Measurements from ENCODE around the gene UXT. TPM values are rescaled to one million over a fixed set of nuclear protein-coding genes. Genes with fewer than 3 reads are reported as not detected.
"Not testable (repeated sequence)": the region's sequence is repeated elsewhere in the genome, so short reads cannot be mapped to it uniquely, and the experiment has no call there.

Gene UXT
- total RNA-seq, 5 donors from 2014 or later (not counting 1 experiment from before 2014, with no cell fraction given): 155 to 186 (median 178) TPM

GRCh38 chrX:47607091-47607490, 51.9 kb downstream of the UXT start:
- H3K4me1 Mint-ChIP-seq: peaks cover 2 to 8% (median 3%) of the 10 kb centered on the region in 3 donors
- H3K9me3 Mint-ChIP-seq: no peaks in the 10 kb centered on the region
- ChIA-PET POLR2A (no interaction called here), CTCF (no interaction called here)
- peaks cover 0 to 2% of the 10 kb centered on the region in 2 experiments for H3K4me1 ChIP-seq (ENCODE audit: control insufficient read depth in 1 of 2, extremely low read depth in 1 of 2, insufficient read depth in 2 of 2, low read length in 2 of 2)
- H3K36me3 Mint-ChIP-seq: no peaks in the 10 kb centered on the region
- H3K4me3 Mint-ChIP-seq: no peak overlapping the region
- no peak overlapping the region for H3K4me3 ChIP-seq (ENCODE audit: control insufficient read depth in 1 of 2, extremely low read depth in 1 of 2, low read length in 1 of 2)
- H3K9me3 ChIP-seq: no peaks in the 10 kb centered on the region
- ATAC-seq (replicated peaks in 1 of 4) (no peak), DNase-seq (no peak)
- no peaks in the 10 kb centered on the region for H3K27me3 ChIP-seq (replicated peaks in 1 of 2; ENCODE audit: control insufficient read depth in 2 of 2, extremely low read depth in 1 of 2, insufficient read depth in 2 of 2, low read length in 1 of 2)
- H3K27ac ChIP-seq (ENCODE audit: low read length): no peak overlapping the region
- H3K27me3 Mint-ChIP-seq: peaks cover 0 to 12% of the 10 kb centered on the region in 2 donors
- no peaks in the 10 kb centered on the region for H3K36me3 ChIP-seq (ENCODE audit: control insufficient read depth in 2 of 2, extremely low read depth in 1 of 2, insufficient read depth in 1 of 2, low read length in 1 of 2)
- H3K27ac Mint-ChIP-seq: no peak overlapping the region

DNA sequence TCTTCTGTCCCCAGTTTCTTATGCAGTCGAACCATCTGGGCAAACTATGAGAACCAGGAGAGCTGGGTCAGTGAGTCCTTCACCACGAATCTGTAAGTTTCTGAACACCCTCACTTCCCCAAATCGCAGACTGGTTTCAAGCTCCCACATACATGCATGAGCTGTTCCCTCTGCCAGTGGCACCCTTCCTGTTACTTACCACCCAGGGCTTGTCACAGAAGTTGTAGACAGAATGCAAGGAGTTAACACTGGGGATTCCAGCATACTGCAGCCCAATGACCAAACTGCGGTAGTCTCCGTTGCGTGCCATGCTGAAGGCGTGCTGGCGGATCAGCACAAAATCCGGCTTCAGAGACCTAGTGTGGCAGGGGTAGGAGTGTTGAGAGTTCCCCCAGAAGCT, 54.0 kb downstream of the UXT start:
- POLR2A ChIA-PET: no interaction called here
- no peak overlapping the region for H3K4me3 Mint-ChIP-seq
- no peaks in the 10 kb centered on the region for H3K36me3 Mint-ChIP-seq
- H3K9me3 ChIP-seq: peaks cover 2% of the 10 kb centered on the region
- no peak overlapping the region for H3K4me3 ChIP-seq (ENCODE audit: control insufficient read depth in 1 of 2, extremely low read depth in 1 of 2, low read length in 1 of 2)
- H3K27ac Mint-ChIP-seq: no peak overlapping the region
- no peaks in the 10 kb centered on the region for H3K36me3 ChIP-seq (ENCODE audit: control insufficient read depth in 2 of 2, extremely low read depth in 1 of 2, insufficient read depth in 1 of 2, low read length in 1 of 2)
- no peak overlapping the region for H3K27ac ChIP-seq (ENCODE audit: low read length)
- CTCF ChIA-PET: no interaction called here
- peaks cover 2 to 8% (median 3%) of the 10 kb centered on the region in 3 donors for H3K4me1 Mint-ChIP-seq
- H3K27me3 ChIP-seq (replicated peaks in 1 of 2; ENCODE audit: control insufficient read depth in 2 of 2, extremely low read depth in 1 of 2, insufficient read depth in 2 of 2, low read length in 1 of 2): no peaks in the 10 kb centered on the region
- H3K9me3 Mint-ChIP-seq: peaks cover 0 to 5% (median 0%) of the 10 kb centered on the region in 3 donors
- peaks cover 0 to 2% of the 10 kb centered on the region in 2 experiments for H3K4me1 ChIP-seq (ENCODE audit: control insufficient read depth in 1 of 2, extremely low read depth in 1 of 2, insufficient read depth in 2 of 2, low read length in 2 of 2)
- H3K27me3 Mint-ChIP-seq: peaks cover 0 to 3% of the 10 kb centered on the region in 2 donors
- WGBS (ENCODE audit: insufficient coverage): no CpG with 5 or more reads among the region's 9 CpGs
- no peak for ATAC-seq (replicated peaks in 1 of 4)
- no peak for DNase-seq

DNA sequence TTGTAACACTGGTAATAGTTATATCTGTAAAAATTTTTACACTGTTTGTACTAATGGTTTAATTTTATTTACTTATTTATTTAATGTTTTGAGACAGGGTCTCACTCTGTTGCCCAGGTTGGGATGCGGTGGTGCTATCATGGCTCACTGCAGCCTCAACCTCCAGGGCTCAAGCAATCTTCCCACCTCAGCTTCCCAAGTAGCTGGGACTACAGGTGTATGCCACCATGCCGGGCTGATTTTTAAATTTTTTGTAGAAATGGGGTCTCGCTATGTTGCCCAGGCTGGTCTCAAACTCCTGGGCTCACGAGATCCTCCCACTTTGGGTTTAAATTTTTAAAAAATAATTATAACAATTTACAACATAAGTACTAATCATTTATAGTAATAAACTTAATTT, 55.9 kb downstream of the UXT start:
- H3K4me3 Mint-ChIP-seq; POLR2A ChIA-PET; H3K4me3 ChIP-seq (ENCODE audit: control insufficient read depth in 1 of 2, extremely low read depth in 1 of 2, low read length in 1 of 2); H3K27me3 ChIP-seq (replicated peaks in 1 of 2; ENCODE audit: control insufficient read depth in 2 of 2, extremely low read depth in 1 of 2, insufficient read depth in 2 of 2, low read length in 1 of 2); H3K36me3 Mint-ChIP-seq; H3K4me1 ChIP-seq (ENCODE audit: control insufficient read depth in 1 of 2, extremely low read depth in 1 of 2, insufficient read depth in 2 of 2, low read length in 2 of 2); H3K27me3 Mint-ChIP-seq; CTCF ChIA-PET; H3K9me3 ChIP-seq; DNase-seq; H3K4me1 Mint-ChIP-seq; H3K36me3 ChIP-seq (ENCODE audit: control insufficient read depth in 2 of 2, extremely low read depth in 1 of 2, insufficient read depth in 1 of 2, low read length in 1 of 2); ATAC-seq (replicated peaks in 1 of 4); H3K27ac Mint-ChIP-seq; H3K27ac ChIP-seq (ENCODE audit: low read length): not testable (repeated sequence)
- peaks cover 0 to 11% (median 0%) of the 10 kb centered on the region in 3 donors for H3K9me3 Mint-ChIP-seq
- no CpG with 5 or more reads among the region's 4 CpGs for WGBS (ENCODE audit: insufficient coverage)

Other genes with a start within 250 kb of the UXT start
- gene ZNF41, start 176.0 kb downstream of the UXT start, total RNA-seq: 10 to 100 TPM in 3 of 5 donors, 1 to 10 TPM in 2; 8.4 to 20.4 (median 14.7) TPM
- gene ARAF, start 98.0 kb downstream of the UXT start, total RNA-seq: 100 to 1,000 TPM; 113 to 138 (median 122) TPM
- gene TIMP1, start 76.7 kb downstream of the UXT start, total RNA-seq: 100 to 1,000 TPM in 1 of 5 donors, 10 to 100 TPM in 4; 28.7 to 120 (median 59.7) TPM
- gene SYN1, start 39.3 kb downstream of the UXT start, total RNA-seq: 1 to 10 TPM in 1 of 5 donors, under 1 TPM in 3, not detected in 1; 0.21 to 1.3 (median 0.81) TPM
- 10 to 100 TPM; 17.7 to 37.1 (median 26.5) TPM for gene CFP, start 29.2 kb downstream of the UXT start, total RNA-seq
- 10 to 100 TPM; 28.5 to 40.0 (median 36.0) TPM for gene ELK1, start 8.6 kb downstream of the UXT start, total RNA-seq
- 10 to 100 TPM in 4 of 5 donors, 1 to 10 TPM in 1; 8.7 to 14.3 (median 11.5) TPM for gene ZNF81, start 177.7 kb upstream of the UXT start, total RNA-seq